ENCODE data around the gene GORAB. TPM values are rescaled to one million over a fixed set of nuclear protein-coding genes. Genes with fewer than 3 reads are reported as not detected.

Gene GORAB
- total and polyA plus RNA-seq, 2 of the 4 experiments (the other 2 are of a cell fraction): 11.3 to 14.0 TPM

DNA sequence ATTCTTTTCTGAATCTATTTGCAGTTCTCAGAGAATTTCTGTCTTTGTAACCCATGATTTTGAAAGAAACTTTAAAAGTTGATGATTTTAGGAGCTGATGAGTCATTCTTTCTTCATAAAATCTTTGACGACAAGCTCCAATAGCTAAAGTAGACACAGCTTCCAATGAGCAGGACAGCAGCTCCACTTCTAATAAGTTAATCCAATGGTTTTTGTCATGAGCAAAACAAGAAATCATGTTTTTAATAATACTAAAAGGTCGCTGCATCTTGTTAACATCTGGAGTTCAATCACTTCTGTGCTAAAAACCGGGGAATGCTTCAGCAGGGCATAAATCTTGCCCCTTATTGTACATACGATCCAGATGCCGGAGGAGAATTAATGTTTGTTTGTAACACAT, 48.9 kb upstream of the GORAB start:
- Histone ChIP-seq H3K9me3 (ENCODE audit: control insufficient read depth, insufficient read depth, low read length) (no peaks in the 10 kb centered on the region), H2BK15ac (ENCODE audit: low read depth, low read length) (no peak overlapping the region), H3K4me2 (ENCODE audit: low read depth, low read length) (no peak overlapping the region), H3K79me1 (ENCODE audit: low read depth in 1 of 2, low read length in 2 of 2) (no peaks in the 10 kb centered on the region), H3K27ac (ENCODE audit: insufficient read depth, low read length) (no peak overlapping the region), H4K8ac (ENCODE audit: low read depth in 2 of 2, low read length in 2 of 2) (no peak overlapping the region), H2BK20ac (ENCODE audit: low read depth, low read length) (no peak overlapping the region), H3K14ac (replicated peaks; ENCODE audit: low read depth, low read length) (no peak overlapping the region), H3K4ac (ENCODE audit: low read depth, low read length) (no peak overlapping the region), H3K23ac (ENCODE audit: low read depth, low read length) (no peak overlapping the region), H2AFZ (replicated peaks; ENCODE audit: low read length, poor library complexity) (no peak overlapping the region), H4K20me1 (ENCODE audit: insufficient read depth, low read length) (no peaks in the 10 kb centered on the region), H2BK5ac (ENCODE audit: low read depth, low read length, poor library complexity, severe bottlenecking) (no peak overlapping the region), H3K9ac (ENCODE audit: low read depth, low read length) (no peak overlapping the region), H3K4me1 (ENCODE audit: control insufficient read depth, insufficient read depth, low read length) (no peaks in the 10 kb centered on the region), H3K27me3 (ENCODE audit: control insufficient read depth, insufficient read depth, low read length) (no peaks in the 10 kb centered on the region), H2BK120ac (ENCODE audit: low read depth, low read length) (no peak overlapping the region), H3K18ac (ENCODE audit: low read depth, low read length) (no peak overlapping the region), H3K9me1 (ENCODE audit: insufficient read depth, low read length) (no peaks in the 10 kb centered on the region; the same call in 1 of the 2 replicates), H3K56ac (ENCODE audit: extremely low read depth, insufficient read depth, low read length) (no peak overlapping the region), H3K4me3 (ENCODE audit: insufficient read depth, low read depth, low read length) (no peak overlapping the region), H2AK9ac (replicated peaks; ENCODE audit: low read depth, low read length, poor library complexity) (no peak overlapping the region), H4K5ac (ENCODE audit: low read depth, low read length) (no peak overlapping the region), H3K36me3 (ENCODE audit: control insufficient read depth, insufficient read depth, low read length) (no peaks in the 10 kb centered on the region), H4K91ac (ENCODE audit: insufficient read depth, low read depth, low read length) (no peak overlapping the region), H2AK5ac (ENCODE audit: low read depth, low read length) (no peak overlapping the region)
- in situ Hi-C loops (cut with MboI; ENCODE audit: low sequenced_read_pairs): no loop called here
- no TSS peak for BruUV-seq (replicated peaks)
- dilution Hi-C loops (cut with HindIII; ENCODE audit: low sequenced_read_pairs, unreplicated experiment): no loop called here
- ChIA-PET POLR2A (ENCODE audit: unreplicated experiment) (no interaction called here), CTCF (no interaction called here)
- WGBS, 2 experiments (ENCODE audit: extremely low coverage in 2 of 2, insufficient read length in 1 of 2): no CpG with 5 or more reads among the region's 5 CpGs
- no peak for DNase-seq
- TF ChIP-seq CHD1 (IDR thresholded peaks at IDR 0.05; ENCODE audit: low read depth, low read length) (no peak), MXI1 (IDR thresholded peaks at IDR 0.05; ENCODE audit: borderline replicate concordance, low read depth, low read length) (no peak), RAD21 (IDR thresholded peaks at IDR 0.05; ENCODE audit: low read length) (no peak), NFE2L2 (IDR thresholded peaks at IDR 0.05; ENCODE audit: low read depth, low read length) (no peak), SMC3 (IDR thresholded peaks at IDR 0.05; ENCODE audit: low read depth, low read length) (no peak), CEBPB (IDR thresholded peaks at IDR 0.05; ENCODE audit: low read depth, low read length) (no peak), MAFK (IDR thresholded peaks at IDR 0.05; ENCODE audit: low read depth, low read length) (no peak), RFX5 (IDR thresholded peaks at IDR 0.05; ENCODE audit: low read depth, low read length) (no peak)
- TF ChIP-seq, protein P1, sequence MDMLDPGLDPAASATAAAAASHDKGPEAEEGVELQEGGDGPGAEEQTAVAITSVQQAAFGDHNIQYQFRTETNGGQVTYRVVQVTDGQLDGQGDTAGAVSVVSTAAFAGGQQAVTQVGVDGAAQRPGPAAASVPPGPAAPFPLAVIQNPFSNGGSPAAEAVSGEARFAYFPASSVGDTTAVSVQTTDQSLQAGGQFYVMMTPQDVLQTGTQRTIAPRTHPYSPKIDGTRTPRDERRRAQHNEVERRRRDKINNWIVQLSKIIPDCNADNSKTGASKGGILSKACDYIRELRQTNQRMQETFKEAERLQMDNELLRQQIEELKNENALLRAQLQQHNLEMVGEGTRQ (IDR thresholded peaks at IDR 0.05; ENCODE audit: low read depth, low read length): no peak
- ATAC-seq (ENCODE audit: low read depth): no peak
- intact Hi-C loops (cut with micrococcal nuclease): no loop called here
